Amniotic stem cell (primary cell): Measurements from ENCODE around the gene NPY4R2.
"Not testable (repeated sequence)": the region's sequence is repeated elsewhere in the genome, so short reads cannot be mapped to it uniquely, and the experiment has no call there.

Experiments
- DNase-seq: peaks from one replicate; lab custom pipeline; 2025; lab: John Stamatoyannopoulos, UW

NPY4R2 gene

DNA sequence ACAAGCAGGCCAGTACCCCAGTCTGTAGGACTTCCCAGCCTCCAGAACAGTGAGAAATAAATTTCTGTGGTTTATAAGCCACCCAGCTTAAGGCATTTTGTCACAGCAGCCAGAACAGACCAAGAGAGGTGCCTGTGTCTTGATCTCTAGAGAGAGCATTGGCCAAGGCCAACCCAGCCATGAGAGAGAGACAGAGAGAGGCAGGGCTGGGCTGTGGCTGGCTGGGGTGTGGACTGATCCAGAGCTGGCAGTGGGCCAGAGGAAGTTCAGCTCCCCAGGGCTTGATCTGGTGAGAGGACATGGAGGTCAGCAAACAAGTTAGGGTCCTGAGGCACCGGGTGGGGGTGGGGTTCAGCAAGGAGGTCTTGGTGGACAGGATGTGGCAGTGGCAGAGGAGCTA is 14.4 kb downstream of the NPY4R2 start:
- not testable (repeated sequence) for DNase-seq

DNA sequence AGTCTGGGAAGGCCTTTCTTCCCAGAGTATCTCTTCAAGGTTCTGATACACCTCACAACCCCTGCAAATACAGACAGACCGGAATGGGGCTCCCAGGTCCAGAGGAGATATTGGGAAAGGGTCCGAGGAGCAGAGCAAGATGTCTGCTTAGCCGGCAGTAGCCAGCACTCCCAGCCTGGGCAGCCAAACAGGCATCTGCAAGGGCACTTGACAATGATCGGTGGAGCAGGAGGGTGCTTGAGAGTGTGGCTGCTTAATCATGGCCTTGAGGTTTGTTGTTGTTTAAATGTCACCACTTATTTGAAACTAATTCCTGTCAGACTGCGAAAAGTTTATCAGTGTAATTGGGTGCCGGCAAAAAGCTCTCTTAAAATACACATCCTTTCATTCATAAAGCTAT is 15.0 kb downstream of the NPY4R2 start:
- DNase-seq = not testable (repeated sequence)

DNA sequence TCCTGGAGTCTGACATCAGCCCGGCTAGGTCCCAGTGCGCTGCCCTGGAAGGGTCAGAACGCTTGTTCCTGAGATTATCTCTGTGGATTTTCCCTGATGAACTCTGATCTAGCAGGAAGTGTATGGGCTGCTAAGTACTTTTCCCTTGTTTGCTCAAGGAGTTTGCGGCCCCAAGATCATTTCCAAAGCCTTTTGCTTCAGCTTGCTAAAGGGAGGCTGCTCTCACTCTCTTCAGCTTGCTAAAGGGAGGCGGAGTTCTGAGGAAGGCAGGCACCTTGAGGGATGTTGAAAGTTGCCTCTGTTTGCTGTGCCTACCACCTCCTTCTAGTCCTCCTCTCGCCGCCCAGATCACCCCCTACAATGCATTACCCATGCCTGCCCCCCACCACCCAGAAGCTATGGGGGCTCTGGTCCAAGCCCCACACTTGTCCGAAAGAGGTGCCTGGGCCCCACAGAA is 18.3 kb downstream of the NPY4R2 start:
- DNase-seq = not testable (repeated sequence)

DNA sequence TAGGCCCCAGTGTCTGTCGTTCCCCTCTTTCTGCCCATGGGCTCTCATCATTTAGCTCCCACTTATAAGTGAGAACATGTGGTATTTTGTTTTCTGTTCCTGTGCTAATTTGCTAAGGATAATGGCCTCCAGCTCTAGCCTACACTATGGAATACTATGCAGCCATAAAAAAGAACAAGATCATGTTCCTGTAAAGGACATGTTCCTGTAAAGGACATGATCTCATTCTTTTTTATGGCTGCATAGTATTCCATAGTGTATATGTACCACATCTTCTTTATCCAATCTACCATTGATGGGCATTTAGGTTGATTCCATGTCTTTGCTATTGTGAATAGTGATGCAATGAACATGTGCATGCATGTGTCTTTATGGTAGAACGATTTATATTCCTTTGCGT is 19.2 kb downstream of the NPY4R2 start:
- not testable (repeated sequence) for DNase-seq

DNA sequence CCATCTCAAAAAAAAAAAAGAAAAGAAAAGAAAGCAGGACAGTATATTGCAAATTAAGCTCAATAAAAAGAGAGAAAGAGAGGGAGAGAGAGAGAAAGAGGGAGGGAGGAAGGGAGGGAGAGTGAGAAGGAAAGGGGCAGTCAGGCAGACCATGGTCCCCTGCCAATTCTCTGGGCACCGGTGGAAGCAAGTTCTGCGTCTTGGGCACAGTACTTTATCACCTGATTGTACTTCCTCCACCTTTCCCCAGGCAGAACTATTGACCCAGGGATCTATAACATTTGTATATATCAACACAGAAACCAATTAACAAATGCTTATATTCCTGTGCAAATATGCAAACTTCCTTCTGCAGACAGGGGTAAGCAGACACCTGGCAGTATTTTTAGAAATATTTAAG is 22.4 kb downstream of the NPY4R2 start:
- DNase-seq = not testable (repeated sequence)

DNA sequence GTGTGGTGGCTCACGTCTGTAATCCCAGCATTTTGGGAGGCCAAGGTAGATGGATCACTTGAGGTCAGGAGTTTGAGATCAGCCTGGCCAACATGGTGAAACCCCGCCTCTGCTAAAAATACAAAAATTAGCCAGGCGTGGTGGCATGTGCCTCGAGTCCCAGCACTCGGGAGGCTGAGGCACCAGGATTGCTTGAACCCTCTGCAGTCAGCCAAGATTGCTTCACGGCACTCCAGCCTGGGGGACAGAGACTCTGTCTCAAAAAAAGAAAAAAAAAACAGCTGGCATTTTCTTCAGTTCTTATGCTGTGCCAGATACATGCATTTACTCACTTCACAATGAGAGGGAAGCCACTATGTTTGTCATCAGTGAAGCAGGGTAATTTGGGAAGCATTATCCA is 22.9 kb downstream of the NPY4R2 start:
- DNase-seq = not testable (repeated sequence)

DNA sequence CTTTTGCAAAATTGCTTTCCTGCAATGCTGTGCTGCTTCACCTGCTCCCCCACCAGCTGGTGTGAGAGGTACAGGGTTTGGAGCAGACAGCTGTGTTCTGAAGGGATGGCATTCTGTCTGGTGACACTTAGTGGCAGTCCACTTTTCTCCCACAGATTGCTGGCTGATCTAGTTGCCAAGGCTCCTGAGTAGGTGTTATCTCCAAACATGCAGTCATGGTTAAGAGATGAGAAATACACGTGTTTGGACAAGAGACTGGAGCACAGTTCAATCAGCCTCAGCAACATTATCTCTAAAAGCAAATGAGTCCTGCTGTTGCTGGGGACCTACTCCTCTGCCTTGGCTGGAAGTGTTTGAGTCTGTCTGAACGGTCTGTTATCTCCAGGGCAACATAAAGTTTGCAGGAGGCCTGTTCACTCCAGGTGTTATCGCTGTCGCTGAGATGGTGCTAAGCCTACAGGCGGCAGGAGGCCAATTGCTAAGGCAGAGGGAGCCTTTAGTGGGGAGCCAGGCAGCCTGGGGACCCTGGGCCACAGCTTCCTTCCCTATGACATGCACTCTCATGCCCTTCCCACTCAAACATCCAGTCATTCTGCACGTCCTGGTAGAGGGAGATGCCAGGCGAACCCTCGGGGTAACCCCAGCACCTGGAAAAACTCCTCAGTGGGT is 24.0 kb downstream of the NPY4R2 start:
- not testable (repeated sequence) for DNase-seq

DNA sequence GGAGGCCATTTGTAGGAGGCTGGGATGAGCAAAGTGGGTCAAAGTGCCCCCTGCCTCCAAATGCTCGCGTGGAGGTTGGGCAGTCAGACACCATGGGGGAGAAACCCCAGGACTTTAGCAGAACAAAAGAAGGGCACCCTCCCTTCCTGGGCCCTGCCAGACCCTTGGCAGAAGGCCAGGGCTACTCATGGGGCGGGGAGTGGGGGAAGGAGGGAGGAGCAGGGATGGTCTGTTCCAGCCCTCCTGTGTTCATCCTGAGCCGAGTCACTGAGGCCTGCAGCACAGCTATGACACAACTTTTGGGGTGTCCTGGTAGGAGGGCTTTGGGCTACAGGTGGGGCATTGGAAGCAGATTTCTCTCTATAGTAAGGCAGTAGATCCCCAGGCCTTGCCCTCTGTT is 24.9 kb downstream of the NPY4R2 start:
- not testable (repeated sequence) for DNase-seq

DNA sequence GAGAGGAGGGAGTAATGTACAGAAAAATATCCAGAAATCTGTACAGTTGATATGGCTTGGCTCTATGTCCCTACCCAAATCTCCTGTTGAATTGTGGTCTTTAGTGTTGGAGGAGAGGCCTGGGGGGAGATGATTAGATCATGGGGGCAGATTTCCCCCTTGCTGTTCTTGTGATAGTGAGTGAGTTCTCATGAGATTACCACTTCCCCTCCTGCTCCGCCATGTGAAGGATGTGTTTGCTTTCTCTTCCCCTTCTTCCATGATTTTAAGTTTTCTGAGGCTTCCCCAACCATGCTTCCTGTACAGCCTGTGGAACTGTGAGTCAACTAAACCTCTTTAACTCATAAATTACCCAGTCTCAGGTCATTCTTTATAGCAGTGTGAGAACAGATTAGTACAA is 29.0 kb downstream of the NPY4R2 start:
- DNase-seq = not testable (repeated sequence)

DNA sequence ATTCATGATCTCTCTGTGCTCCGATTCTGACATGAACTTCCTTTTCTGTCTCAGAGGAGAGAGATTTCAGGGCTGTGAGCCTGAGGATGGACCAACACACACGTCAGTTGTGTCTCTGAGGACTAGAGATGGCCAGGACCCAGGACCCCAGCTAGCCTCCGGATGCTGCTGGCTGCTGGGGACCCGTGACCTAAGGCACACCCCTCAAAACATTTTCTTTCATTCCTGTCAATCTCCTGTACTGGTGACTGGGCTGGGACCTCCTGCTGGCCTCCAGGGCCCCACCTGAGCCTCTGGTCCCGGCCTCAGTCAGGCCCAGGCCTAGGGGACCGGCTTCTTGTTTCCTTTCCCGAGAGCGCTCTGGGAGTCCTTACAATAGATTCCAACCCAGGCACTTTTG is 38.7 kb downstream of the NPY4R2 start:
- not testable (repeated sequence) for DNase-seq

DNA sequence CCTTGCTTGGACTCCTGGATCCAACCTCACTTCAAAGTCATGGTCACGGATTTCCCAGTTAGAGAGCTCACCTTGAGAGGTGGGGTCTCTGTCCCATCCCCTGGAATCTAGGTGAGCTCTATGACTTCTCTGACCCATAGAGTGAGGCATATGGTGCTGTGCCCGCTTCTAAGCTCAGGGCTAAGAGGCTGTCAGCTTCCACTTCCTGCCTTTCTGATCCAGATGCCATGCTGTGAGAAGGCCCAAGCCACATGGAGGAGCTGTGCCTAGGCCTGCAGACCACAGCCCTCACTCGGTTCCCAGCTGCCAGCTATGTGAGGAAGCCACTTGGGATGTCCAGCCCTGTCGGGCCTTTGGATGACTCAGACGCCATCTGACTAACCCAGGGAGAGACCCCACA is 41.2 kb downstream of the NPY4R2 start:
- DNase-seq = not testable (repeated sequence)

DNA sequence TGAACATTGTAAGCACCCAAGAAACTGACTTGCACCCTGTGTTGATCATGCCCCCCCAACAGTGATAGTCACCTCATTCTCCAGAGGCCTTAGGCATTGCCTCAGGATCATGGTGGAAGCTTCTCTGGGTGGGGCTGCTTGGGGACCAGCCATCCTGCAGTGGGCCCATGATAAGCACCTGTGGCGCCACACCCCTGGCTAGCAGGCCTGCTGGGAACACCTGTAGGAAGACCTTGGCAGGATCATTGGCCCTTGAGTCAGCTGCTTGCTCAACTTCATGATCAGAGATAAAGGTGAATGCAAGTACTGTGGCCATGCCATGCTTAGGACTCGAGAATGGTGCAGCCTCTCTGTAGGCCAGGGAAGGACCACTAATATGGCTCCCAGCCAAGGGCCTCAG is 42.2 kb downstream of the NPY4R2 start:
- DNase-seq = not testable (repeated sequence)

DNA sequence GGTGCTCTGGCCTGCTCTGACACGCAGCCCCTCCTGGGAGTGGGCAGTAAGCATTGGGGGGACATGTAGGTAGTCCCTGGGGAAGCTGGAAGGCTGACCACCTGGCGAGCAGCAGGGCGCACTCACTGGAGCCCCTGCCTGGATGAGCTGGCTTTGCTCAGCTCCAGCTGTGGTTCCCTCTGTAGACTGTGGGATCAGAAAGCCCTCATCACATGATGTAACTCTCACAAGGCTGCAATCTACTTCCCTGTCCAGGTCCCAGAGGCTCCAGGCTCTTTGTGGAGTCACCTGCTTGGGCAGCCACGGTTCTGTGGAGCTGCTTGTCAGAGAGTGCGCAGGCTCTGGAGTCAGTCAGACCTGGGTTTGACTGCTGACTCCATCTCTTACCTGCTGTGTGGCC is 44.3 kb downstream of the NPY4R2 start:
- not testable (repeated sequence) for DNase-seq

DNA sequence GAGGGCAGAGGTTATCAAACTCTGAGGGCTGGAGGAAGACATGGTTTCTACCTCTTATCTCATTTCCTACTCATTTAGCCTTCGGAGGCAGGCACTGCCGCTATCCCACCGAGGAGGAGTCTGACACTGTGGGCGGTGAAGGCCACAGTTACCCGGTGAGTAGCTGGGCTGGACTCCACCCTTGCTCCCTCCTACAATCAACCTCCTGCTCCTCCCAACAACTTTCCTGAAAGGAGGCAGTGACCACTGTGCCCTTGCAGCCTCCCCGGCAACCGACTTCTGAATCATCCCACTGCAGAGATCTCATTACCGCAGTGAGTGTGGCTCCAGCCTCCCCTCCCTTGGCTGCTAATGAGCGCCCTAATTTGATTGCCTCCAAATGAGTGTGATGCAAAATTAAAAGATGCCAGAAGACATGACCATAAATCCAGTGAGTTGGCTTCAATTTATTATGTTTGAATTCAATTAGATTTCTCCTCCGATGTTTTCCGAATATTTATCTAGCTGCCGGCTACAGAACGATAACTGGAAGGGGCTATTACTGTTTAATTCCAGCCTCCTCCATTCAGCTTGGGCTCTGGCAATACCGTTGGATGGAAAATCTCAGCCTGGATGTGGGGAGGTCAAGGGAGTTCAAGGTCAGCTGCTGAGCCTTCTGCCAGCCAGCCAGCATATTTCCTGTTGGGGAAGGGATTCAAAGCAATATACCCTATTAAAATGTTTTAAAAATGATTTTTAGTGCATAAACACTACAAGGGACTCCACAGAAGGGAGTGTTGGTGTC is 46.0 kb downstream of the NPY4R2 start:
- not testable (repeated sequence) for DNase-seq

DNA sequence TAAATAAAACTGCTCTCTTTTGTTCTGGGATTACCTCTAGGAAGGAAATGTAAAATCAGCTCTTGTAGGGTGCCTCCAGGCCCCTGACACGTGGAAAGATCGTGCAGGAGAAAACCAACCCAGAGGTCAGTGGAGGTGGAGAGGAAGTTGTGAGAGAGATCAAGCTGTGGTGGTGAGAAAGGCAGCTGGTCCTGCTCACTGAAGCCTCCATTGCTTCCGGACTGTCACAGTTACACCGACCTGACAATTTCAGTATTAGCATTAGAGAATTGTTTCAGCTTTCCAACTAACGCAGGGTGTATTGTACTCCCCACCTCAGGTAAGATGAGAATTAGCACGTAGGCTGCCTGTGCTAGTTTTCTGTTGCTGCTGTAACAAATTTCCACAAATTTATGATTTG is 50.5 kb downstream of the NPY4R2 start:
- not testable (repeated sequence) for DNase-seq

DNA sequence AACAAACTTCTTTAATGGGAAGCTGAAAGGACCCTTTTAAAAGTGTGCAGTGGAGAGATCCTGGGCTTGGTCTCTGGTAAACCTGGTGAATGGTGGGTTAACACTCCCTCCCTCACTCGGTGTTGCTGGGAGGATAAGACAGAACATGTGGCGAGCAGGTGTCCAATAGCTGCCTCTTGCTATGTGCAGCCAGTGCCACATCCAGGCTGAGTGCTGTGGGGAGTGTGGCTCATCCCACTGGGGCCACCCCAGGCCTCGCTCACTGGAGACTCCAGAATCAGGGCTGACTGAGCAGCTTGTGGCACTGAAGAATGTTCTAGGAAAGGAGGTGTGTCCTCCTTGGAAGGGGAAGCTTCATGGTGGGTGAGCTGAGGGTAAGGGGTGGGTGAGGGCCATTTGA is 51.6 kb downstream of the NPY4R2 start:
- DNase-seq = not testable (repeated sequence)

DNA sequence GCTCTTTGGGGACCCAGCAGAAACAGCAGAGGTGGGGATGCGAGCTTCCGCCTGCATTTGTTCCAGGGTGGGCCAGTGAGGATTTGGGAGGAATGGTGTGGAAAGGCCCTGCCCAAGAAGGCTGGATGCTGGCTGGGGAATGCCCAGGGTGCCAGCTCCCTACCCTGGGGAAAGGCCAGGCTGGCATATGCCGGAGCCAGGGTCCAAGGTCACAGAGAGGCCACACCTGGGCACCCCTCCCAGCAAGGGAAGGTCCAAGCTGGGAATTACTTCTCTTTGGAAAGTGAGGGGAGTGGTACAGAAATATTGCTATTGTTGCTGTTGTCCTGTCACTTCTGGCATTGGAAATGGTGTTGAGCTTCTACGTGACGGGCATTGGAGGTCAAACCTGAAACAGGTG is 53.1 kb downstream of the NPY4R2 start:
- DNase-seq = not testable (repeated sequence)

DNA sequence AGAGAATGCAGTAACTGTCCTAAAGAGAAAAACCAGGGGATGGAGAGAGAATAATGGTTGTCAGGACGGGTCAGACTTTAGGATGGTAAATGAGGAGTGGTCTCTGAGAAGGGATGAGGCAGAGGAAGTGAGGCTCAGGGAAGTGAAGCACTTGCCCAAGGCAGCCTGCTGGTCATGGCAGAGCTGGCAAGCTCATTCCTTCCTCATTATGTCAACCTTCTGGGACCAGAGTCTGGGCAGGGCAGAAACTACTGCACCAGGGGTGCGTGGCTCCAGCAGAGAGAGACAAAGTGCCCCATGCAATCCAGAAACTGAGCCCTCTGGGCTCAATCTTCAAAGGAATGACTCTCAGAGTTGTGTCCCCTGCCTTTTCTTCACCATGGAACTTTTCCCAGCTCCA is 53.6 kb downstream of the NPY4R2 start:
- not testable (repeated sequence) for DNase-seq
